Trophoblast cell (in vitro differentiated cells and primary cell): ENCODE data around the gene C5orf15.
"Not testable (repeated sequence)": the region's sequence is repeated elsewhere in the genome, so short reads cannot be mapped to it uniquely, and the experiment has no call there.

ENCODE experiments used
- DNase-seq, 2 donors: peaks; one replicate each; pipeline ENCODE4 v3.0.0-alpha.2; 2016
- H2AFZ ChIP-seq: 2 replicates; pipeline ENCODE4 v1.6.1; 2013; ENCODE audit warnings: low read length, moderate library complexity, mild to moderate bottlenecking; ENCODE audit not compliant: insufficient read depth, poor library complexity
- H2AK5ac ChIP-seq: 2 replicates; pipeline ENCODE4 v1.6.1; 2013; ENCODE audit warnings: mild to moderate bottlenecking, low read length
- H2BK120ac ChIP-seq: 2 replicates; pipeline ENCODE4 v1.6.1; 2013; ENCODE audit warnings: low read length, mild to moderate bottlenecking, moderate library complexity; ENCODE audit not compliant: insufficient read depth, poor library complexity
- H2BK12ac ChIP-seq: 2 replicates; pipeline ENCODE4 v1.6.1; 2013; ENCODE audit warnings: mild to moderate bottlenecking, low read length, moderate library complexity
- H2BK5ac ChIP-seq: 2 replicates; pipeline ENCODE4 v1.6.1; 2013; ENCODE audit warnings: low read length, low read depth, moderate library complexity, mild to moderate bottlenecking; ENCODE audit not compliant: poor library complexity
- H3K14ac ChIP-seq: 2 replicates; pipeline ENCODE4 v1.6.1; 2013; ENCODE audit warnings: mild to moderate bottlenecking, low read length
- H3K18ac ChIP-seq: 2 replicates; pipeline ENCODE4 v1.6.1; 2013; ENCODE audit warnings: mild to moderate bottlenecking, low read length
- H3K23ac ChIP-seq: 2 replicates; pipeline ENCODE4 v1.6.1; 2013; ENCODE audit warnings: low read length
- H3K27ac ChIP-seq: 2 replicates; pipeline ENCODE4 v1.5.1; 2013; ENCODE audit warnings: low read depth, mild to moderate bottlenecking, inconsistent platforms, low read length, moderate library complexity
- H3K27me3 ChIP-seq: 2 replicates; pipeline ENCODE4 v1.6.1; 2013; ENCODE audit warnings: inconsistent platforms, mild to moderate bottlenecking, low read length, moderate library complexity; ENCODE audit not compliant: insufficient read depth
- H3K36me3 ChIP-seq, 2 experiments: 1 replicate in 1 of 2; 2 replicates in 1 of 2; pipeline ENCODE4 v1.6.1; 2013; ENCODE audit warnings: low read length in 2 of 2, mild to moderate bottlenecking in 2 of 2, moderate library complexity in 1 of 2; ENCODE audit not compliant: insufficient read depth in 2 of 2, control insufficient read depth in 1 of 2
- H3K4ac ChIP-seq: 2 replicates; pipeline ENCODE4 v1.6.1; 2013; ENCODE audit warnings: low read depth, mild to moderate bottlenecking, low read length, moderate library complexity
- H3K4me1 ChIP-seq, 2 experiments: 1 replicate in 1 of 2; 2 replicates in 1 of 2; pipeline ENCODE4 v1.6.1; 2013; ENCODE audit warnings: low read length in 2 of 2, mild to moderate bottlenecking in 2 of 2, moderate library complexity in 1 of 2; ENCODE audit not compliant: insufficient read depth in 2 of 2, control insufficient read depth in 1 of 2
- H3K4me2 ChIP-seq: 2 replicates; pipeline ENCODE4 v1.6.1; 2013; ENCODE audit warnings: inconsistent platforms, mild to moderate bottlenecking, low read length, moderate library complexity
- H3K4me3 ChIP-seq: 2 replicates; pipeline ENCODE4 v1.5.1; 2013; ENCODE audit warnings: mild to moderate bottlenecking, low read depth, low read length, inconsistent platforms
- H3K79me1 ChIP-seq: one replicate; pipeline ENCODE4 v1.6.1; 2013; ENCODE audit warnings: low read length
- H3K79me2 ChIP-seq: 2 replicates; pipeline ENCODE4 v1.6.1; 2013; ENCODE audit warnings: low read length, mild to moderate bottlenecking; ENCODE audit not compliant: control insufficient read depth, insufficient read depth, poor library complexity
- H3K9ac ChIP-seq: 2 replicates; pipeline ENCODE4 v1.6.1; 2013; ENCODE audit warnings: mild to moderate bottlenecking, low read length
- H3K9me3 ChIP-seq: 2 replicates; pipeline ENCODE4 v1.6.1; 2013; ENCODE audit warnings: low read depth, mild to moderate bottlenecking, control low read depth, inconsistent platforms, low read length; ENCODE audit not compliant: insufficient read depth
- H4K12ac ChIP-seq: 2 replicates; pipeline ENCODE4 v1.6.1; 2013; ENCODE audit warnings: low read depth, mild to moderate bottlenecking, low read length, moderate library complexity
- H4K8ac ChIP-seq: 2 replicates; pipeline ENCODE4 v1.6.1; 2013; ENCODE audit warnings: low read depth, mild to moderate bottlenecking, low read length, moderate library complexity
- H4K91ac ChIP-seq: one replicate; pipeline ENCODE4 v1.6.1; 2013; ENCODE audit warnings: low read depth, mild to moderate bottlenecking, low read length, moderate library complexity
- WGBS: extraction: QIAGEN DNeasy Blood & Tissue Kit; methylation state at CpG from one replicate; pipeline ENCODE4 v1.1.7; 2013; ENCODE audit warnings: missing lambda C conversion rate; ENCODE audit not compliant: insufficient read length, insufficient coverage; ENCODE audit errors: extremely low coverage; 5-methylcytosine and 5-hydroxymethylcytosine counted together

Gene C5orf15

DNA sequence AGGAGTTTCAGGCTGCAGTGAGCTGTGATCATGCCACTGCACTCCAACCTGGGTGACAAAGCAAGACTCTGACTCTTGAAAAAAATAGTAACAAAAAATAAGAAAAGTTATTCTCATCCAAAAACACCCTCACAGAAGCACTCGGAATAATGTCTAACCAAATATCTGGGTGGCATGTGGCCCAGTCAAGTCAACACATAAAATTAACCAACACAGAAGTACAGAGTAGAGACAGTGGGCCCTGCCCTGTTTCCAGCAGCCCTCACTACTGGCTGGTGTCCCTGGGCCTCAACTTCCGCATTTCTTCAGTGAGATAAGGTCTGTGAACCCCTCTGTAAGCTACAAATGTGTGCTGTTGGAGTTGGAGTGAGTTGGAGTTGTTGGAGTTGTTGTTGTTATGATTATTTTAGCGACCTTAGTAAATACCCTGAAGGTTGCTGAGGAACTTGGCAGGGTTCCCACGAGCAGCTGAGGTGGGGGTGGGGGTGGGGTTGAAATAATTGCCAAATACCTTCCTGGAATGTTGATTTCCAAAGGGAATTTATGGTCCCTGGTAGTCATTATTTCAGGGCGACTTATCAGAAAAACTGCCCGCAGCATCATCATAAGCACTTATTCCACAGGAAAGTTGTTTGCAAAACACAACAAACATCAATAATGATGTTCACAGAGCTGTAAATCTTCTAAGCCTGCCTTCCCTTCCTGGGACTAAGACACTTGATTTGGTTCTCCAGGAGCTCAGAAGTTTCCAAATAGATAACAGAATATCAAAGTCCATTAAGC lies 30.2 kb downstream of the C5orf15 start:
- H3K79me1 ChIP-seq = no peaks in the 10 kb centered on the region
- no peak overlapping the region for H3K14ac ChIP-seq
- no peak overlapping the region for H3K23ac ChIP-seq
- no peaks in the 10 kb centered on the region for H3K79me2 ChIP-seq
- H2AK5ac ChIP-seq = no peak overlapping the region
- H4K12ac ChIP-seq = no peak overlapping the region
- no peak overlapping the region for H4K91ac ChIP-seq
- H3K18ac ChIP-seq = no peak overlapping the region
- no peak overlapping the region for H3K4me2 ChIP-seq
- WGBS = no CpG with 5 or more reads among the region's 6 CpGs
- no peak overlapping the region for H2BK12ac ChIP-seq
- no peak overlapping the region for H4K8ac ChIP-seq
- no peak overlapping the region for H3K4me3 ChIP-seq
- H3K9me3 ChIP-seq = peaks cover 3% of the 10 kb centered on the region
- no peak overlapping the region for H3K9ac ChIP-seq
- no peak for DNase-seq
- no peak overlapping the region for H3K4ac ChIP-seq
- no peak overlapping the region for H2BK5ac ChIP-seq
- no peaks in the 10 kb centered on the region for H3K27me3 ChIP-seq
- no peak overlapping the region for H2BK120ac ChIP-seq
- no peak overlapping the region for H3K27ac ChIP-seq
- no peak overlapping the region for H2AFZ ChIP-seq
- H3K4me1 ChIP-seq = peaks cover 0 to 3% of the 10 kb centered on the region in 2 experiments
- no peaks in the 10 kb centered on the region for H3K36me3 ChIP-seq

DNA sequence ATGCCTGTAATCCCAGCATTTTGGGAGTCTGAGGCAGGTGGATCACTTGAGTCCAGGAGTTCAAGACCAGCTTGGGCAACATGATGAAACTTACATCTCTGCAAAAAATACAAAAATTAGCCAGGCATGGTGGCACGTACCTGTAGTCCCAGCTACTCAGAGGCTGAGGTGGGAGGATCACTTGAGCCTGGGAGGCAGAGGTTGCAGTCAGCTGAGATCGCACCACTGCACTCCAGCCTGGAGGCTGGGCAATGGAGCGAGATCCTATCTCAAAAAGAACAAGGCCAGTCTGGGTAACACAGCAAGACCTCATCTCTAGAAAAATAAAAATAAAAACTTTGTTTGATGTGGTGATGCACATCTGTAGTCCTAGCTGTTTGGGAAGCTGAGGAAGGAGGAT lies 30.8 kb downstream of the C5orf15 start:
- H3K27me3 ChIP-seq, H3K36me3 ChIP-seq, H3K79me2 ChIP-seq, H3K4me2 ChIP-seq, H3K9ac ChIP-seq, H3K79me1 ChIP-seq, H3K18ac ChIP-seq, H3K4ac ChIP-seq, H2AFZ ChIP-seq, H3K4me3 ChIP-seq, H3K4me1 ChIP-seq, H2BK5ac ChIP-seq, H4K12ac ChIP-seq, H4K8ac ChIP-seq, H4K91ac ChIP-seq, DNase-seq, H3K14ac ChIP-seq, H2AK5ac ChIP-seq, H2BK120ac ChIP-seq, H2BK12ac ChIP-seq, H3K23ac ChIP-seq, H3K9me3 ChIP-seq, H3K27ac ChIP-seq: not testable (repeated sequence)
- no CpG with 5 or more reads among the region's 3 CpGs for WGBS

DNA sequence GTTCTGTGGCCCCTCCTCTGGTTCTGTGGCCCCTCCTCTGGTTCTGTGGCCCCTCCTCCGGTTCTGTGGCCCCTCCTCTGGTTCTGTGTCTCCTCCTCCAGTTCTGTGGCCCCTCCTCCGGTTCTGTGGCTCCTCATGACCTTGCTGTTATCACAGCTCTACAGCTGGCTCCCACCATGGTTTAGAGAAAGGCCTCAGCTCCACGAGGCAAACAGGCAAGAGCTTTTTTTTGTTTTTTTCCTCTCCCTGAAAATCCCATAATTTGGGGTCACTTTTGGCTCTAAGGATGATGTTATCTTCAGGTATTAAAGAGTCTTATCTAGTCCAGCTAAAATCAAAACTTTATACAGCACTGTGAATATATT lies 31.8 kb downstream of the C5orf15 start:
- Histone ChIP-seq H3K4ac (no peak overlapping the region), H3K4me3 (no peak overlapping the region), H4K91ac (no peak overlapping the region), H3K4me1 (peaks cover under 1 to 3% of the 10 kb centered on the region in 2 experiments), H4K8ac (no peak overlapping the region), H2BK12ac (no peak overlapping the region), H3K79me2 (no peaks in the 10 kb centered on the region), H3K79me1 (no peaks in the 10 kb centered on the region), H2BK120ac (no peak overlapping the region), H3K23ac (no peak overlapping the region), H2AK5ac (no peak overlapping the region), H3K18ac (no peak overlapping the region), H4K12ac (no peak overlapping the region), H2AFZ (no peak overlapping the region), H3K9me3 (peaks cover 3% of the 10 kb centered on the region), H3K27me3 (no peaks in the 10 kb centered on the region), H3K4me2 (no peak overlapping the region), H3K9ac (no peak overlapping the region), H2BK5ac (no peak overlapping the region), H3K36me3 (no peaks in the 10 kb centered on the region), H3K14ac (no peak overlapping the region), H3K27ac (no peak overlapping the region)
- DNase-seq = no peak
- WGBS = no CpG with 5 or more reads among the region's 3 CpGs

DNA sequence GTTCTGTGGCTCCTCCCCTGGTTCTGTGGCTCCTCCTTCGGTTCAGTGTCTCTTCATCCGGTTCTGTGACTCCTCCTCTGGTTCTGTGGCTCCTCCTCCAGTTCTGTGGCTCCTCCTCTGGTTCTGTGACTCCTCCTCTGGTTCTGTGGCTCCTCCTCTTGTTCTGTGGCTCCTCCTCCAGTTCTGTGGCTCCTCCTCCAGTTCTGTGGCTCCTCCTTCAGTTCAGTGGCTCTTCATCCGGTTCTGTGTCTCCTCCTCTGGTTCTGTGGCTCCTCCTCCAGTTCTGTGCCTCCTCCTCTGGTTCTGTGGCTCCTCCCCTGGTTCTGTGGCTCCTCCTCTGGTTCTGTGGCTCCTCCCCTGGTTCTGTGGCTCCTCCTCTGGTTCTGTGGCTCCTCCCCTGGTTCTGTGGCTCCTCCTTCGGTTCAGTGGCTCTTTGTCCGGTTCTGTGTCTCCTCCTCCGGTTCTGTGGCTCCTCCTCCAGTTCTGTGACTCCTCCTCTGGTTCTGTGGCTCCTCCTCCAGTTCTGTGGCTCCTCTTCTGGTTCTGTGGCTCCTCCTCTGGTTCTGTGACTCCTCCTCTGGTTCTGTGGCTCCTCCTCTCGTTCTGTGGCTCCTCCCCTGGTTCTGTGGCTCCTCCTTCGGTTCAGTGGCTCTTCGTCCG lies 32.3 kb downstream of the C5orf15 start:
- H3K27ac ChIP-seq, H4K12ac ChIP-seq, H3K4me1 ChIP-seq, H2AFZ ChIP-seq, H2BK5ac ChIP-seq, H3K18ac ChIP-seq, H3K9me3 ChIP-seq, H3K9ac ChIP-seq, H4K91ac ChIP-seq, H4K8ac ChIP-seq, H3K79me1 ChIP-seq, H3K23ac ChIP-seq, H3K79me2 ChIP-seq, H3K4ac ChIP-seq, H3K4me3 ChIP-seq, H3K14ac ChIP-seq, H3K36me3 ChIP-seq, H3K27me3 ChIP-seq, DNase-seq, H2AK5ac ChIP-seq, H2BK120ac ChIP-seq, H2BK12ac ChIP-seq, H3K4me2 ChIP-seq: not testable (repeated sequence)
- no CpG with 5 or more reads among the region's 10 CpGs for WGBS
